Measurements from ENCODE around the gene ASB7. TPM values are rescaled to one million over a fixed set of nuclear protein-coding genes. Genes with fewer than 3 reads are reported as not detected.

Gene ASB7
- total RNA-seq, 1 experiment from 2014 or later = 12.9 TPM

GRCh38 chr15:100559330-100559729 lies 43.1 kb upstream of the ASB7 start (continued):
- TF ChIP-seq PRDM15 (CRISPR knock-in tag; IDR thresholded peaks at IDR 0.05) = no peak
- TF ChIP-seq ZNF416 (CRISPR knock-in tag; IDR thresholded peaks at IDR 0.05) = no peak
- TF ChIP-seq GRHL2 (CRISPR knock-in tag; IDR thresholded peaks at IDR 0.05; ENCODE audit: insufficient replicate concordance, severe bottlenecking) = no peak
- TF ChIP-seq ERG (CRISPR knock-in tag; IDR thresholded peaks at IDR 0.05) = no peak

DNA sequence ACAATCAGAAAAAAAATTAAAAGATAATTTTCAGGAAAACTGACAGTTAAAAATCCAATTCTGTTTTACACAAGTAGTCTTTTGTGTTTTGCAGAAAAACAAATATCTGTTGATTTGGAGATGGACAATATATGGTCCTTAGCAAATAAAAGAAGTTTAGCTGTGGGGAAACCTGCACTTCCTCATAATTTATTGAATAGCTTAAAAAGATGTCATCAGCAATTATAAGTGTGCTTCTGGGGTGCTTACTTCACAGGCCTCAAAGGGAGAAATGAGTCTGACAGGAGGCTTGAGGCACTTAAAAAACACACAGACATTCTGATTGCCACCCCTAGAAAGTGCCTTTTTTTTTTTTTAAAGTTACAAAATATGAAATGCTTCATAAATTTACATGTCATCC lies 42.1 kb upstream of the ASB7 start:
- ATAC-seq (no peak), DNase-seq (ENCODE audit: low spot score) (no peak)
- Mint-ChIP-seq H3K27me3 (ENCODE audit: low read depth) (peaks cover 2% of the 10 kb centered on the region), H3K4me3 (no peak overlapping the region), H3K9me3 (peaks cover 7% of the 10 kb centered on the region), H3K36me3 (peaks cover 10% of the 10 kb centered on the region; the same call in 1 of the 2 replicates), H3K4me1 (no peaks in the 10 kb centered on the region), H3K27ac (no peak overlapping the region)
- ChIA-PET POLR2A (no interaction called here), CTCF (no interaction called here)
- no peak for TF ChIP-seq FOXP1 (CRISPR knock-in tag; IDR thresholded peaks at IDR 0.05; ENCODE audit: borderline replicate concordance)
- no peak for TF ChIP-seq TCF7 (CRISPR knock-in tag; IDR thresholded peaks at IDR 0.05; ENCODE audit: low read depth)
- TF ChIP-seq, protein P1, sequence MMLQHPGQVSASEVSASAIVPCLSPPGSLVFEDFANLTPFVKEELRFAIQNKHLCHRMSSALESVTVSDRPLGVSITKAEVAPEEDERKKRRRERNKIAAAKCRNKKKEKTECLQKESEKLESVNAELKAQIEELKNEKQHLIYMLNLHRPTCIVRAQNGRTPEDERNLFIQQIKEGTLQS (CRISPR knock-in tag; conservative IDR thresholded peaks at IDR 0.05) = no peak
- TF ChIP-seq ESRRA (CRISPR knock-in tag; IDR thresholded peaks at IDR 0.05; ENCODE audit: borderline replicate concordance) = no peak
- TF ChIP-seq ZNF121 (CRISPR knock-in tag; IDR thresholded peaks at IDR 0.05) = no peak
- TF ChIP-seq HMGA2 (CRISPR knock-in tag; IDR thresholded peaks at IDR 0.05) = no peak
- no peak for TF ChIP-seq ZNF512 (CRISPR knock-in tag; IDR thresholded peaks at IDR 0.05; ENCODE audit: borderline replicate concordance)

DNA sequence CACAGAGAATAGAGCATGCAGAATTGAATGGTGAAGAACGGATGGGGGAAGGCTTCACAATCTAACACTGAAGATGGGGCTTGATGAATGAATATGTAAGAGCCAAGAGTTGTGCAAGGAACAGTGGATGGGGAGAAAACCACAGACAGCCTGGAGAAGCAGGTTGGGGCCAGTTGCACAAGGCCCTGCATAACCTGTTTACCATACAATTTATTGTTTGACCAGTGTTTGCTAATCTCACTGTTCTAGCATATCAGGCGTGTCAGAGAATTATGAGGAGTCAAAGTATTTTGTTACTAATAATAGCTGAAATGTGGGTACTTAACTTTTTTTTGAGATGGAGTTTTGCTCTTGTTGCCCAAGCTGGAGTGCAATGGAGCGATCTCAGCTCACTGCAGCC lies 36.8 kb upstream of the ASB7 start:
- Mint-ChIP-seq H3K4me3 (no peak overlapping the region), H3K4me1 (no peaks in the 10 kb centered on the region), H3K9me3 (no peaks in the 10 kb centered on the region), H3K27me3 (ENCODE audit: low read depth) (peaks cover 2% of the 10 kb centered on the region; the same call in 1 of the 2 replicates), H3K36me3 (peaks cover 3% of the 10 kb centered on the region; the same call in 1 of the 2 replicates), H3K27ac (no peak overlapping the region)
- CTCF ChIA-PET = no interaction called here
- ATAC-seq (no peak), DNase-seq (ENCODE audit: low spot score) (no peak)
- POLR2A ChIA-PET = no interaction called here
- TF ChIP-seq, protein P2, sequence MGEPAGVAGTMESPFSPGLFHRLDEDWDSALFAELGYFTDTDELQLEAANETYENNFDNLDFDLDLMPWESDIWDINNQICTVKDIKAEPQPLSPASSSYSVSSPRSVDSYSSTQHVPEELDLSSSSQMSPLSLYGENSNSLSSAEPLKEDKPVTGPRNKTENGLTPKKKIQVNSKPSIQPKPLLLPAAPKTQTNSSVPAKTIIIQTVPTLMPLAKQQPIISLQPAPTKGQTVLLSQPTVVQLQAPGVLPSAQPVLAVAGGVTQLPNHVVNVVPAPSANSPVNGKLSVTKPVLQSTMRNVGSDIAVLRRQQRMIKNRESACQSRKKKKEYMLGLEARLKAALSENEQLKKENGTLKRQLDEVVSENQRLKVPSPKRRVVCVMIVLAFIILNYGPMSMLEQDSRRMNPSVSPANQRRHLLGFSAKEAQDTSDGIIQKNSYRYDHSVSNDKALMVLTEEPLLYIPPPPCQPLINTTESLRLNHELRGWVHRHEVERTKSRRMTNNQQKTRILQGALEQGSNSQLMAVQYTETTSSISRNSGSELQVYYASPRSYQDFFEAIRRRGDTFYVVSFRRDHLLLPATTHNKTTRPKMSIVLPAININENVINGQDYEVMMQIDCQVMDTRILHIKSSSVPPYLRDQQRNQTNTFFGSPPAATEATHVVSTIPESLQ (CRISPR knock-in tag; IDR thresholded peaks at IDR 0.05) = no peak
- TF ChIP-seq PREB (CRISPR knock-in tag; IDR thresholded peaks at IDR 0.05; ENCODE audit: borderline replicate concordance) (no peak), PRRX2 (CRISPR knock-in tag; IDR thresholded peaks at IDR 0.05) (no peak), TEAD1 (CRISPR knock-in tag; IDR thresholded peaks at IDR 0.05) (no peak), FOXK1 (CRISPR knock-in tag; IDR thresholded peaks at IDR 0.05) (no peak), NFATC4 (CRISPR knock-in tag; IDR thresholded peaks at IDR 0.05) (no peak), NR1H2 (CRISPR knock-in tag; IDR thresholded peaks at IDR 0.05) (no peak), NR2C2 (CRISPR knock-in tag; IDR thresholded peaks at IDR 0.05) (no peak)
- TF ChIP-seq, protein P3, sequence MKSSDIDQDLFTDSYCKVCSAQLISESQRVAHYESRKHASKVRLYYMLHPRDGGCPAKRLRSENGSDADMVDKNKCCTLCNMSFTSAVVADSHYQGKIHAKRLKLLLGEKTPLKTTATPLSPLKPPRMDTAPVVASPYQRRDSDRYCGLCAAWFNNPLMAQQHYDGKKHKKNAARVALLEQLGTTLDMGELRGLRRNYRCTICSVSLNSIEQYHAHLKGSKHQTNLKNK (CRISPR knock-in tag; IDR thresholded peaks at IDR 0.05) = no peak
- TF ChIP-seq, protein P4, sequence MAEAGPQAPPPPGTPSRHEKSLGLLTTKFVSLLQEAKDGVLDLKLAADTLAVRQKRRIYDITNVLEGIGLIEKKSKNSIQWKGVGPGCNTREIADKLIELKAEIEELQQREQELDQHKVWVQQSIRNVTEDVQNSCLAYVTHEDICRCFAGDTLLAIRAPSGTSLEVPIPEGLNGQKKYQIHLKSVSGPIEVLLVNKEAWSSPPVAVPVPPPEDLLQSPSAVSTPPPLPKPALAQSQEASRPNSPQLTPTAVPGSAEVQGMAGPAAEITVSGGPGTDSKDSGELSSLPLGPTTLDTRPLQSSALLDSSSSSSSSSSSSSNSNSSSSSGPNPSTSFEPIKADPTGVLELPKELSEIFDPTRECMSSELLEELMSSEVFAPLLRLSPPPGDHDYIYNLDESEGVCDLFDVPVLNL (CRISPR knock-in tag; IDR thresholded peaks at IDR 0.05; ENCODE audit: borderline replicate concordance, low read depth) = no peak
- TF ChIP-seq, protein P5, sequence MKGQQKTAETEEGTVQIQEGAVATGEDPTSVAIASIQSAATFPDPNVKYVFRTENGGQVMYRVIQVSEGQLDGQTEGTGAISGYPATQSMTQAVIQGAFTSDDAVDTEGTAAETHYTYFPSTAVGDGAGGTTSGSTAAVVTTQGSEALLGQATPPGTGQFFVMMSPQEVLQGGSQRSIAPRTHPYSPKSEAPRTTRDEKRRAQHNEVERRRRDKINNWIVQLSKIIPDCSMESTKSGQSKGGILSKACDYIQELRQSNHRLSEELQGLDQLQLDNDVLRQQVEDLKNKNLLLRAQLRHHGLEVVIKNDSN (CRISPR knock-in tag; IDR thresholded peaks at IDR 0.05) = no peak

Measured in WTC11 (cell line).